H1 (cell line): ENCODE measurements around the gene MYL11. TPM values are rescaled to one million over a fixed set of nuclear protein-coding genes. Genes with fewer than 3 reads are reported as not detected.
A peak's percentile ranks its signal among the peaks of the same experiment; 100 is the strongest.
"Not testable (repeated sequence)": the region's sequence is repeated elsewhere in the genome, so short reads cannot be mapped to it uniquely, and the experiment has no call there.

Experiments used
- CTCF ChIA-PET: fragments of 300-600 bp; sonication (Branson Sonifier 250); formaldehyde crosslinking; loops from one replicate; lab custom pipeline; 2021; ENCODE audit not compliant: partially characterized antibody; lab: Charles Lee
- POLR2A ChIA-PET: fragments of 300-600 bp; sonication (Branson Sonifier 250); formaldehyde crosslinking; loops from one replicate; lab custom pipeline; 2021; ENCODE audit warnings: inconsistent platforms; ENCODE audit not compliant: partially characterized antibody; lab: Charles Lee
- DNase-seq, 2 experiments: peaks; one replicate each; pipeline versions ENCODE4 v3.0.0 to v3.0.0-alpha.2; 2010 to 2022; ENCODE audit warnings: low spot score in 2 of 2, low read depth in 1 of 2, mixed read lengths in 1 of 2
- FAIRE-seq: peaks from 2 replicates; lab custom pipeline; 2011; peaks lifted over from hg19 to GRCh38; lab: Jason Lieb, UNC
- H2AFZ ChIP-seq: 2 replicates; pipeline ENCODE4 v1.8.1; 2012; ENCODE audit warnings: low read length, inconsistent platforms
- H2AK5ac ChIP-seq: 2 replicates; pipeline ENCODE4 v1.6.1; 2013; ENCODE audit warnings: low read depth, low read length
- H2BK120ac ChIP-seq: replicated peaks from 2 replicates; pipeline ENCODE3; 2013; ENCODE audit warnings: low read depth, low read length, inconsistent platforms
- H2BK12ac ChIP-seq: 2 replicates; pipeline ENCODE4 v1.6.1; 2013; ENCODE audit warnings: low read depth, low read length
- H2BK15ac ChIP-seq: 2 replicates; pipeline ENCODE4 v1.6.1; 2013; ENCODE audit warnings: low read length
- H2BK20ac ChIP-seq: 2 replicates; pipeline ENCODE4 v1.6.1; 2013; ENCODE audit warnings: low read length
- H2BK5ac ChIP-seq: 2 replicates; pipeline ENCODE4 v1.6.1; 2013; ENCODE audit warnings: low read depth, low read length
- H3K14ac ChIP-seq: 2 replicates; pipeline ENCODE4 v1.6.1; 2013; ENCODE audit warnings: inconsistent platforms; ENCODE audit not compliant: insufficient read length
- H3K18ac ChIP-seq: 2 replicates; pipeline ENCODE4 v1.6.1; 2013; ENCODE audit warnings: low read length; ENCODE audit errors: extremely low read depth
- H3K23ac ChIP-seq: 2 replicates; pipeline ENCODE4 v1.6.1; 2013; ENCODE audit warnings: inconsistent platforms; ENCODE audit not compliant: insufficient read length
- H3K23me2 ChIP-seq: 2 replicates; pipeline ENCODE4 v1.6.1; 2013; ENCODE audit warnings: low read depth, low read length
- H3K27ac ChIP-seq: 2 replicates; pipeline ENCODE4 v1.6.1; 2011; ENCODE audit warnings: low read depth, low read length, inconsistent platforms
- H3K27me3 ChIP-seq, 4 experiments: replicated peaks in 1 of 4; 1 replicate in 1 of 4; 2 replicates in 3 of 4; pipeline versions ENCODE4 v1.6.1 to v1.8.1; 2011 to 2013; ENCODE audit warnings: low read length in 3 of 4, mild to moderate bottlenecking in 3 of 4, inconsistent platforms in 2 of 4, mixed read lengths in 2 of 4, moderate library complexity in 1 of 4; ENCODE audit not compliant: control insufficient read depth in 3 of 4, insufficient read depth in 3 of 4; ENCODE audit errors: extremely low read depth in 1 of 4
- H3K36me3 ChIP-seq, 4 experiments: 2 replicates each; pipeline versions ENCODE4 v1.6.1 to v1.8.1; 2011 to 2013; ENCODE audit warnings: mild to moderate bottlenecking in 4 of 4, low read length in 3 of 4, moderate library complexity in 2 of 4, control low read depth in 1 of 4, inconsistent platforms in 1 of 4; ENCODE audit not compliant: insufficient read depth in 4 of 4, control insufficient read depth in 2 of 4
- H3K4ac ChIP-seq: replicated peaks from 2 replicates; pipeline ENCODE3; 2013; ENCODE audit warnings: low read length, low read depth, mixed read lengths, inconsistent platforms; ENCODE audit not compliant: insufficient read length
- H3K4me1 ChIP-seq, 4 experiments: replicated peaks in 1 of 4; 1 replicate in 1 of 4; 2 replicates in 3 of 4; pipeline versions ENCODE4 v1.6.1 to v1.8.1; 2011 to 2013; ENCODE audit warnings: low read length in 3 of 4, inconsistent platforms in 2 of 4, mixed read lengths in 1 of 4; ENCODE audit not compliant: insufficient read depth in 4 of 4, control insufficient read depth in 3 of 4
- H3K4me2 ChIP-seq, 2 experiments: 2 replicates each; pipeline versions ENCODE4 v1.6.1 to v1.8.1; 2011 to 2013; ENCODE audit warnings: low read depth in 2 of 2, low read length in 2 of 2, control low read depth in 1 of 2, inconsistent platforms in 1 of 2, mild to moderate bottlenecking in 1 of 2; ENCODE audit not compliant: insufficient read depth in 1 of 2
- H3K4me3 ChIP-seq, 4 experiments: fragments of 200-600, 300-600 bp in 1 of 4; sonication (generic), shearing (Covaris generic), sonication (Bioruptor Twin) in 1 of 4; 2 replicates each; pipeline versions ENCODE4 v1.5.1 to v1.8.1; 2011 to 2016; ENCODE audit warnings: low read length in 4 of 4, low read depth in 3 of 4, control low read depth in 2 of 4, inconsistent platforms in 2 of 4, mild to moderate bottlenecking in 2 of 4, mixed read lengths in 1 of 4, moderate library complexity in 1 of 4; ENCODE audit not compliant: insufficient read depth in 2 of 4; ENCODE audit errors: extremely low read depth in 1 of 4
- H3K56ac ChIP-seq: replicated peaks from 2 replicates; pipeline ENCODE3; 2013; ENCODE audit warnings: low read depth, mild to moderate bottlenecking, mixed read lengths, low read length, inconsistent platforms; ENCODE audit not compliant: insufficient read length
- H3K79me1 ChIP-seq: 2 replicates; pipeline ENCODE4 v1.6.1; 2013; ENCODE audit warnings: low read depth, low read length, control low read depth
- H3K79me2 ChIP-seq, 2 experiments: 2 replicates each; pipeline versions ENCODE4 v1.6.1 to v1.8.1; 2012 to 2013; ENCODE audit warnings: low read length in 2 of 2, mild to moderate bottlenecking in 2 of 2, inconsistent platforms in 1 of 2; ENCODE audit not compliant: insufficient read depth in 2 of 2, control insufficient read depth in 1 of 2
- H3K9ac ChIP-seq, 4 experiments: replicated peaks in 1 of 4; 1 replicate in 1 of 4; 2 replicates in 3 of 4; pipeline versions ENCODE4 v1.6.1 to v1.8.1; 2011 to 2013; ENCODE audit warnings: low read depth in 3 of 4, low read length in 3 of 4, control low read depth in 2 of 4, mild to moderate bottlenecking in 2 of 4, moderate library complexity in 2 of 4, inconsistent platforms in 1 of 4; ENCODE audit errors: extremely low read depth in 1 of 4
- H3K9me3 ChIP-seq, 2 experiments: 2 replicates each; pipeline versions ENCODE4 v1.6.1 to v1.8.1; 2012 to 2013; ENCODE audit warnings: mild to moderate bottlenecking in 2 of 2, moderate library complexity in 2 of 2, control low read depth in 1 of 2, inconsistent platforms in 1 of 2, low read depth in 1 of 2, low read length in 1 of 2, mixed read lengths in 1 of 2; ENCODE audit not compliant: insufficient read depth in 2 of 2
- H4K20me1 ChIP-seq, 2 experiments: replicated peaks in 1 of 2; 2 replicates each; pipeline versions ENCODE3 to v1.8.1; 2011 to 2013; ENCODE audit warnings: inconsistent platforms in 2 of 2, low read length in 2 of 2, mild to moderate bottlenecking in 1 of 2; ENCODE audit not compliant: insufficient read depth in 2 of 2, control insufficient read depth in 1 of 2
- H4K5ac ChIP-seq: 2 replicates; pipeline ENCODE4 v1.6.1; 2013; ENCODE audit warnings: low read length, low read depth, mixed read lengths, inconsistent platforms; ENCODE audit not compliant: insufficient read length
- H4K8ac ChIP-seq: 2 replicates; pipeline ENCODE4 v1.8.0; 2013; ENCODE audit warnings: mild to moderate bottlenecking, moderate library complexity, low read length, inconsistent platforms; ENCODE audit not compliant: insufficient read depth; ENCODE audit errors: extremely low read depth
- H4K91ac ChIP-seq: replicated peaks from 2 replicates; pipeline ENCODE3; 2013; ENCODE audit warnings: low read length, mixed read lengths, inconsistent platforms; ENCODE audit not compliant: insufficient read length
- ATF2 ChIP-seq: IDR thresholded peaks from 2 replicates; pipeline ENCODE4 v1.6.1; 2012; ENCODE audit warnings: low read length, inconsistent platforms
- GTF2F1 ChIP-seq: IDR thresholded peaks from 2 replicates; pipeline ENCODE4 v1.6.1; 2012; ENCODE audit warnings: low read depth, low read length, improper control_type of control experiment, borderline replicate concordance
- WGBS, 2 experiments: shearing (Covaris generic) in 1 of 2; methylation state at CpG; one replicate each; pipeline versions ENCODE4 v1.1.6 to v1.1.7; 2013 to 2015; ENCODE audit warnings: low lambda C conversion rate in 2 of 2, mixed read lengths in 2 of 2, inconsistent platforms in 1 of 2, low coverage in 1 of 2, missing lambda C conversion rate in 1 of 2; ENCODE audit not compliant: insufficient replicate concordance in 2 of 2, insufficient coverage in 1 of 2, insufficient read length in 1 of 2; ENCODE audit errors: extremely low coverage in 1 of 2, missing lambda C conversion rate in 1 of 2; 5-methylcytosine and 5-hydroxymethylcytosine counted together
- polyA plus RNA-seq, 7 experiments: library from polyadenylated mRNA; depleted of rRNA in 3 of 7; stranded (reverse) in 5 of 7; unstranded in 2 of 7; fragments of >200 nt in 5 of 7; fragments of 200-250 nt in 2 of 7; gene quantifications; 1 replicate in 5 of 7; 2 replicates in 1 of 7; 4 replicates in 1 of 7; pipeline versions ENCODE4 v1.2.1 to v1.2.3, GENCODE V29; 2011 to 2013; ENCODE audit warnings: missing spikeins in 2 of 7, mixed read lengths in 2 of 7
- total RNA-seq: library from RNA; stranded (reverse); fragmentation: NEBNext Ultra II Directional; extraction: Animal tissue kit (Norgen Biotek cat#: 25700); gene quantifications from 2 replicates; pipeline ENCODE4 v1.2.1, GENCODE V29; 2021

The MYL11 gene
- total and polyA plus RNA-seq, 2 of the 8 experiments (the other 6 are each of a cell fraction or from before 2014, with no cell fraction given), result 1.2 to 1.4 TPM

GRCh38 chr16:30374538-30374937 is at the start of gene MYL11 (continued):
- TF ChIP-seq ATF2 (no peak), GTF2F1 (no peak)

- not testable (repeated sequence) for H2AK5ac ChIP-seq, H3K14ac ChIP-seq, H2BK15ac ChIP-seq, H3K23ac ChIP-seq, H4K8ac ChIP-seq, H4K20me1 ChIP-seq, H4K5ac ChIP-seq, H3K18ac ChIP-seq, H3K27ac ChIP-seq, H3K4ac ChIP-seq, H4K91ac ChIP-seq, H2BK12ac ChIP-seq, H3K23me2 ChIP-seq, H3K36me3 ChIP-seq, H2BK20ac ChIP-seq, H3K9me3 ChIP-seq, H2BK120ac ChIP-seq, H3K79me1 ChIP-seq, H3K4me1 ChIP-seq, H3K27me3 ChIP-seq, H2BK5ac ChIP-seq, FAIRE-seq, H3K56ac ChIP-seq, H2AFZ ChIP-seq
- CTCF ChIA-PET, result interaction anchor here (2.6 kb wide), 1 partner anchor 13 kb away, joined by 6 read pairs; no protein-coding TSS in a partner anchor
- 0% methylated on average over 10 of the region's 33 CpGs; no CpG with 5 or more reads in 1 of the 2 experiments for WGBS, 2 experiments
- Histone ChIP-seq H3K4me2 (peak overlapping the region; percentile 7 to 42; a peak in 3 of 4 replicates), H3K9ac (peak overlapping the region in 1 of 4 experiments; percentile 63; a peak in 2 of 7 replicates), H3K4me3 (peak overlapping the region; percentile 58 to 97 (median 66)), H3K79me2 (peaks cover 0 to 16% of the 10 kb centered on the region in 2 experiments; a peak in 2 of 4 replicates)
- POLR2A ChIA-PET, result interaction anchor here (1.3 to 1.4 kb wide), 2 partner anchors 20 to 70 kb away, joined by 5 to 6 read pairs; partner anchors contain the start of gene CD2BP2
- peak in 1 of 2 experiments; percentile 82 for DNase-seq
Observed at GRCh38 chr16:30334473-30334989, 40.1 kb upstream of the MYL11 start.
